RKO (cell line): ENCODE measurements around the gene HOOK2.
"Not testable (repeated sequence)": the region's sequence is repeated elsewhere in the genome, so short reads cannot be mapped to it uniquely, and the experiment has no call there.

ENCODE experiments used
- DNase-seq: peaks from one replicate; pipeline ENCODE4 v3.0.0-alpha.2; 2016; ENCODE audit warnings: low spot score

The HOOK2 gene

DNA sequence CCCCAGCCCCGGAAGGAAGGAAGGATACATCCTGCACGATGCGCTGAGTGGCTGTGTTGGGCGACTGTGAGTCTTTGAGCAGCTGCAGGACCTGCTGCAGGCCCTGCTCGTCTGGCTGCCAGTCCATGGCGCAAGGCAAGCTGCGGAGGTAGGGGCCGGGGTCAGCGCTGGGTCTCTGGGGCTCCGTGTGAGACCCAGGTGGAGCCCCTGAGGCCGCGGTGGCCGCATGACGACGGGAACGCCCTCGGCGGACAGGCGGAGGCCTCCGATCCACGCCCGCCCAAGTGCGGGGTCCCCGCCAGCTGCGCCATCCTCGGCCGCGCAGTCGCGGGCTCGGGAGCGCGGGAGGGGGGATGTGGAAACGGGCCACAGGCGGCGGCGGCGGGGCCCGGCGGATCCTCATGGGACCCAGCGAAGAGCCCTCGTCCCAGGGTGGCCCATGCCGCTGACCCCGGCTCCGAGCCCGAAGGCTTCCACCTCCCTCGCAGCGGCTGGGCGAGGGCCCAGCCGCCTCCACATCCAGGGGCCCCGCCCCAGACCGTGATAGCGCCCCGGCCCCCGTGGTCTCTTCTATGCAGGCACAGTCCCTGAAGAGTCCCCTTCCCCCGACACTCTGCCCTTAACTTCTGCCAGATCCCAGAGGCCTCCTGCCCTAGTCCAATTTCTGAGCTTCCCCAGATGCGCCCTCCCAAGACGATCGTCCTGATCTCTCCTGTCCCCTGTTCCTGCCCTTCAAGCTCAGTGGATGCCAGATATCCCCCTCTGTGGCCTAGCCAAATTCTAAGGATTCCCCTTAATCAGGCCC, 54.3 kb downstream of the HOOK2 start:
- DNase-seq = peak; percentile 47

DNA sequence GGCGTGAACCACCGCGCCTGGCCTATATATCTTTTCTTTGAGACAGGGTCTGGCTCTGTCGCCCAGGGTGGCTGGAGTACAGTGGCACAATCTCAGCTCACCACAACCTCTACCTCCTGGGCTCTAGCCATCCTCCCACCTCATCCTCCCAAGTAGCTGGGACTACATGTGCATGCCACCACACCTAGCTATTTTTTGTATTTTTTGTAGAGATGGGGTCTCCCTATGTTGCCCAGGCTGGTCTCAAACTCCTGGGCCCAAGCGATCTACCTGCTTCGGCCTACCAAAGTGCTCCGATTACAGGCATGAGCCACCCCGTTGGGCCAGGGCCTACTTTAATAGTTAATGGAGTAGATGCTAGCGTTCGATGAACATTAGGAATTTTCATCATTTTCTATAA, 55.1 kb downstream of the HOOK2 start:
- no peak for DNase-seq

DNA sequence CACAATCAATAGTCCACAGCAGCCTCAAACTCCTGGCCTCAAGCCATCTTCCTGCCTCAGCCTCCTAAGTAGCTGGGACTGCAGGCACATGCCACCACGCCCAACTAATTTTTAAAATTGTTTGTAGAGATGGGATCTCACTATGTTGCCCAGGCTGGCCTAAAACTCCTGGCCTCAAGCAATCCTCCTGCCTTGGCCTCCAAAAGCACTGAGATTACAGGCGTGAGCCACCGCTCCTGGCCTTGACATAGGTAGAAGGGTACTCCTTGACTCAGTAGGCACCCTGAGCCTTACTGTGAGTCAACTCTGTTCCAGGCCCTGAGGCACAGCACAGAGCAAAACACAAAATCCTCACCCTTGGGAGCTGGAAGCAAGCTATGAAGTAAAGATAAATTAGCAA, 59.4 kb downstream of the HOOK2 start:
- DNase-seq = no peak

DNA sequence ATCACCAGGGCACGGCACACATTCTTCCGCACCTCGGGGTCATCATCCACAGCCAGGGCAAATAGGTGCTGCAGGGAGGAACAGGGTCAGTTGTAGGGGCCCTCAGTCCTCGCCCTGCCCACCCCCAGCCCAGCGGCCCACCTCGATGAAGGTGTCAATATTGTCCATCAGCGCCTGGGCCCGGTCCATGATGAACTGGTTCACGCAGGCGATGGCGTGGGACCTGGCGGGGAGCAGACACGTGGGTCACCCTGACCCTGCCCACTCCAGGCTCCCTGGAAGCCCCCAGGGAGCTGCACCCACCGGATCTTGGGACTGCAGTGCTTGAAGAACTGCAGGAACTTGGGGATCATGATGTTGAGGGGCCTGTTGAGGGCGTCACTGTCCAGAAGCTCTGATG, 60.2 kb downstream of the HOOK2 start:
- no peak for DNase-seq

DNA sequence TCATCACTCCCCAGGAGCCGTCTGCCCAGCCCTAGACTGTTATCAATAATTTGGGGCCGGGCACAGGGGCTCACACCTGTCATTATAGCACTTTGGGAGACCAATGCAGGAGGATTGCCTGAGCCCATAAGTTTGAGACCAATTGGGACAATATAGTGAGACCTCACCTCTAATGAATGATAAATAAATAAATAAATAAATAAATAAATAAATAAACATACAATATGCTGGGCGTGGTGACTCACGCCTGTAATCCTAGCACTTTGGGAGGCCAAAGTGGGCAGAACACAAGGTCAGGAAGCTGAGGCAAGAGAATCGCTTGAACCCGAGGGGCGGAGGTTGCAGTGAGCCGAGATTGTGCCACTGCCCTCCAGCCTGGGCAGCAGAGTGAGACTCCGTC, 62.0 kb downstream of the HOOK2 start:
- DNase-seq = not testable (repeated sequence)
